Measurements from ENCODE around the gene LAMA4. TPM values are rescaled to one million over a fixed set of nuclear protein-coding genes. Genes with fewer than 3 reads are reported as not detected.
A peak's percentile ranks its signal among the peaks of the same experiment; 100 is the strongest.

The LAMA4 gene
- total and polyA plus RNA-seq, 4 donors = 2.1 to 6.0 (median 3.5) TPM

DNA sequence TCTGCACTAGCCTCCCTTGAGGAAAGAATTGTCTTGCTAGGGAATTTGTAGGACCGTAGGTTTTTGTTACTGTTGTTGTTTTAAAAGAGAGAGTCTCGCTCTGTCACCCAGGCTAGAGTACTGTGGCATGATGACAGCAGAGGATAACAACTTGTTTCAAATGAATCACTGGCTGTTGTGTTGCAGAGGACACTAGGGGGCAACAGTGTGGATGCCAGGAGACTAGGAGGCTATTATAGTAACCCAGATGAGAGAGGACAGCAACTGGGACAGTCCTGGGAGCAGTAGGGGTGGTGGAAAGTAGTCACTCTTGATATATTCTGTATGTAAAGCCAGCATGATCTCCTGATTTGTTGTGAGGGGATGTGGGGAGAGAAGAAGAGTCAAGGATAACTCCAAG is 41.8 kb upstream of the LAMA4 start:
- DNase-seq (ENCODE audit: low spot score) = no peak
- H3K4me1 ChIP-seq (ENCODE audit: control insufficient read depth in 4 of 4, insufficient read depth in 4 of 4, low read length in 3 of 4) = no peaks in the 10 kb centered on the region
- no peak overlapping the region for H3K9ac ChIP-seq (ENCODE audit: low read depth in 1 of 2, low read length in 2 of 2)
- no peaks in the 10 kb centered on the region for H3K27me3 ChIP-seq (ENCODE audit: control insufficient read depth in 4 of 4, insufficient read depth in 4 of 4, low read length in 3 of 4)
- no peaks in the 10 kb centered on the region for H3K9me3 ChIP-seq (ENCODE audit: control insufficient read depth in 4 of 4, low read length in 3 of 4)
- no peak for TF ChIP-seq FOXA1 (IDR thresholded peaks at IDR 0.05)
- TF ChIP-seq, protein P1, sequence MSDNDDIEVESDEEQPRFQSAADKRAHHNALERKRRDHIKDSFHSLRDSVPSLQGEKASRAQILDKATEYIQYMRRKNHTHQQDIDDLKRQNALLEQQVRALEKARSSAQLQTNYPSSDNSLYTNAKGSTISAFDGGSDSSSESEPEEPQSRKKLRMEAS (IDR thresholded peaks at IDR 0.05) = no peak
- TF ChIP-seq GABPA (IDR thresholded peaks at IDR 0.05 in 1 of 2, conservative IDR thresholded peaks at IDR 0.05 in 1 of 2) = no peak
- peak in 1 of 2 donors; percentile 57 for TF ChIP-seq RAD21 (IDR thresholded peaks at IDR 0.05)
- no peak overlapping the region for H3K4me3 ChIP-seq (ENCODE audit: low read depth in 1 of 3, low read length in 3 of 3)
- 80% methylated on average over 2 of the region's 2 CpGs for WGBS
- H3K27ac ChIP-seq (ENCODE audit: low read depth in 1 of 2, low read length in 2 of 2) = no peak overlapping the region
- H3K36me3 ChIP-seq (ENCODE audit: control insufficient read depth in 4 of 4, insufficient read depth in 3 of 4, low read depth in 1 of 4, low read length in 3 of 4) = no peaks in the 10 kb centered on the region

DNA sequence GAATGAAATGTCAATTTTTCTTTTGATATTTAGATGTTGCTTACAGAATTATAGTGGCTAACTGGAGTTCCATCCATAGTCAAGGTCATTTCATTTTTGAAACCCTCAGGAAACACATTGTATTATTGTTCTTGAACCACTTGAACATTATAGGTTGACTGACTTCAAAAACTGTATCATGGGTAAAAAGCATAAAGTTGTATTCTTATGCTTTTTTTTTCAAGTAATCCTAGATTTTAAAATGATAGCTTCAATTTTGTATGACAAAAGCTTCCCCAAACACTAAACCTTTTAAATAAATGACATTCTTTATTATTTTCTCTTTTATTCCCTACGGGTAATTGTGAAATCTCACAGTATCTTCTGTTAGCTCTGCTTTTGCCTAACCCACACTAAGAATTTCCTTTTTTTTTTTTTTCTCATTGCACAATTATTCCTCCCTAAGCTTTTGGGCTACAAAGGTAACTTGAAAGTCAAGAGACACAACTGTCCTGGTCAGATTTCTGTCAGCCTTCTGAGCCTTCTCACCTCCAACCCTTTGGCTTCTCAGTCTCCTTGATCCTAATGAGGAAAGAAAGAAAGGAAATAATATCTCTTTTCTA is 36.9 kb upstream of the LAMA4 start:
- H3K9ac ChIP-seq (ENCODE audit: low read depth in 1 of 2, low read length in 2 of 2) = no peak overlapping the region
- no peaks in the 10 kb centered on the region for H3K9me3 ChIP-seq (ENCODE audit: control insufficient read depth in 4 of 4, low read length in 3 of 4)
- no peak overlapping the region for H3K4me3 ChIP-seq (ENCODE audit: low read depth in 1 of 3, low read length in 3 of 3)
- no peaks in the 10 kb centered on the region for H3K4me1 ChIP-seq (ENCODE audit: control insufficient read depth in 4 of 4, insufficient read depth in 4 of 4, low read length in 3 of 4)
- H3K36me3 ChIP-seq (ENCODE audit: control insufficient read depth in 4 of 4, insufficient read depth in 3 of 4, low read depth in 1 of 4, low read length in 3 of 4) = no peaks in the 10 kb centered on the region
- TF ChIP-seq, protein P1 (IDR thresholded peaks at IDR 0.05) = no peak
- no peak for TF ChIP-seq SP1 (IDR thresholded peaks at IDR 0.05)
- TF ChIP-seq, protein P2, sequence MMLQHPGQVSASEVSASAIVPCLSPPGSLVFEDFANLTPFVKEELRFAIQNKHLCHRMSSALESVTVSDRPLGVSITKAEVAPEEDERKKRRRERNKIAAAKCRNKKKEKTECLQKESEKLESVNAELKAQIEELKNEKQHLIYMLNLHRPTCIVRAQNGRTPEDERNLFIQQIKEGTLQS (IDR thresholded peaks at IDR 0.05) = no peak
- TF ChIP-seq NR2F2 (IDR thresholded peaks at IDR 0.05) = no peak
- H3K27ac ChIP-seq (ENCODE audit: low read depth in 1 of 2, low read length in 2 of 2) = no peak overlapping the region
- WGBS = 83% methylated on average over 1 of the region's 1 CpG
- no peaks in the 10 kb centered on the region for H3K27me3 ChIP-seq (ENCODE audit: control insufficient read depth in 4 of 4, insufficient read depth in 4 of 4, low read length in 3 of 4)
- no peak for DNase-seq (ENCODE audit: low spot score)

DNA sequence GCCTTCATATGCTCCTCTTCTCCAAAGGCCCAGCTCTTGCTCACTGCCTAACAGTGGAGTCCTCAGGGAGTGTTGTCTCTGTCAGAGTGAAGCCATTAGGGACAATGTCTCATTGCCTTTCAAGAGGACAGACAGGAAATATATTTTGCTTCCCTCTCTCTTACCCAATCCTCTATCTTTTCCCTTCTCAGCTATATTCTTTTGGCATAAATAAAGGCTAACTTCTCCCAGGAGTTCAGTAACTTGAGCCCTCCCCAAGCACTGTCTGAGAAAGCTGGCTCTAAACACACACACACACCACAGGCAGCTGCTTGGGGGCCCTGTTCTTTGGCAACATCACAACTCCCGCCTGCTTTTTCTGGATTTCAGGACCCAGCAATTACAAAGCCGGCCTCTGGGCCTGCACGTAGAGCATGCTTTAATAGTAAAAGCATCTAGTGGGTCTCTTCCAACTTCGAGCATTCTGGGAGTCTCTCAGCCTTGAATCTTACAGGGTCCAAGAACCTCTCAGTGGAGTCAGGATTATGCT is 34.7 kb upstream of the LAMA4 start:
- no peak for DNase-seq (ENCODE audit: low spot score)
- no peak overlapping the region for H3K9ac ChIP-seq (ENCODE audit: low read depth in 1 of 2, low read length in 2 of 2)
- H3K27ac ChIP-seq (ENCODE audit: low read depth in 1 of 2, low read length in 2 of 2) = peak overlapping the region in 1 of 2 donors; percentile 31
- no peak overlapping the region for H3K4me3 ChIP-seq (ENCODE audit: low read depth in 1 of 3, low read length in 3 of 3)
- TF ChIP-seq EGR1 (IDR thresholded peaks at IDR 0.05; ENCODE audit: low read depth in 2 of 2) (no peak), FOXA1 (IDR thresholded peaks at IDR 0.05) (no peak), HNF4A (conservative IDR thresholded peaks at IDR 0.05) (no peak), NR2F2 (IDR thresholded peaks at IDR 0.05) (no peak), FOXA2 (IDR thresholded peaks at IDR 0.05) (no peak), SP1 (IDR thresholded peaks at IDR 0.05) (no peak)
- TF ChIP-seq, protein P3, sequence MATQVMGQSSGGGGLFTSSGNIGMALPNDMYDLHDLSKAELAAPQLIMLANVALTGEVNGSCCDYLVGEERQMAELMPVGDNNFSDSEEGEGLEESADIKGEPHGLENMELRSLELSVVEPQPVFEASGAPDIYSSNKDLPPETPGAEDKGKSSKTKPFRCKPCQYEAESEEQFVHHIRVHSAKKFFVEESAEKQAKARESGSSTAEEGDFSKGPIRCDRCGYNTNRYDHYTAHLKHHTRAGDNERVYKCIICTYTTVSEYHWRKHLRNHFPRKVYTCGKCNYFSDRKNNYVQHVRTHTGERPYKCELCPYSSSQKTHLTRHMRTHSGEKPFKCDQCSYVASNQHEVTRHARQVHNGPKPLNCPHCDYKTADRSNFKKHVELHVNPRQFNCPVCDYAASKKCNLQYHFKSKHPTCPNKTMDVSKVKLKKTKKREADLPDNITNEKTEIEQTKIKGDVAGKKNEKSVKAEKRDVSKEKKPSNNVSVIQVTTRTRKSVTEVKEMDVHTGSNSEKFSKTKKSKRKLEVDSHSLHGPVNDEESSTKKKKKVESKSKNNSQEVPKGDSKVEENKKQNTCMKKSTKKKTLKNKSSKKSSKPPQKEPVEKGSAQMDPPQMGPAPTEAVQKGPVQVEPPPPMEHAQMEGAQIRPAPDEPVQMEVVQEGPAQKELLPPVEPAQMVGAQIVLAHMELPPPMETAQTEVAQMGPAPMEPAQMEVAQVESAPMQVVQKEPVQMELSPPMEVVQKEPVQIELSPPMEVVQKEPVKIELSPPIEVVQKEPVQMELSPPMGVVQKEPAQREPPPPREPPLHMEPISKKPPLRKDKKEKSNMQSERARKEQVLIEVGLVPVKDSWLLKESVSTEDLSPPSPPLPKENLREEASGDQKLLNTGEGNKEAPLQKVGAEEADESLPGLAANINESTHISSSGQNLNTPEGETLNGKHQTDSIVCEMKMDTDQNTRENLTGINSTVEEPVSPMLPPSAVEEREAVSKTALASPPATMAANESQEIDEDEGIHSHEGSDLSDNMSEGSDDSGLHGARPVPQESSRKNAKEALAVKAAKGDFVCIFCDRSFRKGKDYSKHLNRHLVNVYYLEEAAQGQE (IDR thresholded peaks at IDR 0.05) = no peak
- TF ChIP-seq, protein P4, sequence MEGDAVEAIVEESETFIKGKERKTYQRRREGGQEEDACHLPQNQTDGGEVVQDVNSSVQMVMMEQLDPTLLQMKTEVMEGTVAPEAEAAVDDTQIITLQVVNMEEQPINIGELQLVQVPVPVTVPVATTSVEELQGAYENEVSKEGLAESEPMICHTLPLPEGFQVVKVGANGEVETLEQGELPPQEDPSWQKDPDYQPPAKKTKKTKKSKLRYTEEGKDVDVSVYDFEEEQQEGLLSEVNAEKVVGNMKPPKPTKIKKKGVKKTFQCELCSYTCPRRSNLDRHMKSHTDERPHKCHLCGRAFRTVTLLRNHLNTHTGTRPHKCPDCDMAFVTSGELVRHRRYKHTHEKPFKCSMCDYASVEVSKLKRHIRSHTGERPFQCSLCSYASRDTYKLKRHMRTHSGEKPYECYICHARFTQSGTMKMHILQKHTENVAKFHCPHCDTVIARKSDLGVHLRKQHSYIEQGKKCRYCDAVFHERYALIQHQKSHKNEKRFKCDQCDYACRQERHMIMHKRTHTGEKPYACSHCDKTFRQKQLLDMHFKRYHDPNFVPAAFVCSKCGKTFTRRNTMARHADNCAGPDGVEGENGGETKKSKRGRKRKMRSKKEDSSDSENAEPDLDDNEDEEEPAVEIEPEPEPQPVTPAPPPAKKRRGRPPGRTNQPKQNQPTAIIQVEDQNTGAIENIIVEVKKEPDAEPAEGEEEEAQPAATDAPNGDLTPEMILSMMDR (IDR thresholded peaks at IDR 0.05; ENCODE audit: low read depth, low read length, missing input control) = no peak
- TF ChIP-seq, protein P2 (IDR thresholded peaks at IDR 0.05) = no peak
- H3K9me3 ChIP-seq (ENCODE audit: control insufficient read depth in 4 of 4, low read length in 3 of 4) = no peaks in the 10 kb centered on the region
- 80% methylated on average over 4 of the region's 4 CpGs for WGBS
- no peaks in the 10 kb centered on the region for H3K4me1 ChIP-seq (ENCODE audit: control insufficient read depth in 4 of 4, insufficient read depth in 4 of 4, low read length in 3 of 4)
- no peaks in the 10 kb centered on the region for H3K36me3 ChIP-seq (ENCODE audit: control insufficient read depth in 4 of 4, insufficient read depth in 3 of 4, low read depth in 1 of 4, low read length in 3 of 4)
- no peaks in the 10 kb centered on the region for H3K27me3 ChIP-seq (ENCODE audit: control insufficient read depth in 4 of 4, insufficient read depth in 4 of 4, low read length in 3 of 4)

Data from liver (tissue), 9 donors.